ENCODE results near the gene CH25H. TPM values are rescaled to one million over a fixed set of nuclear protein-coding genes. Genes with fewer than 3 reads are reported as not detected.
"Not testable (repeated sequence)": the region's sequence is repeated elsewhere in the genome, so short reads cannot be mapped to it uniquely, and the experiment has no call there.

The CH25H gene
- total and polyA plus RNA-seq, 8 donors, result 0.32 to 1.9 (median 0.49) TPM; not detected in 1

DNA sequence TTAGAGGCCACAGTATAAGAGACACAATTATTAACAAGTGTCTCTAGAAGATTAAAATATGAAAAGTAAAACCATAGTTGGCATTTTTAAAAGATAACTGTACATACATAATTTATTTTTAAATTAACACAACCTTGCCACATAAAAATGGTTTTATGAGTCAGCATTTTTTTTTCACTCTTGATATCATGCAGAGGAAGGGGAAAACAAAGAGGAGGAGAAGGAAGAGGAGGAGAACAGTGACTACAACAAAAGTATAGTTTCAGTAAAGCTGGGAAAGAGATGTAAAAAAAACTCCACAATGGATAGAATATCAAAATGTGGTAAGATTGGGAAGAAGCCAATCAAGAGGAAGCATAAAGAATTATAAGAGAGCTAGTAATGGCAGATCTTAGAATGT is 34.0 kb downstream of the CH25H start:
- TF ChIP-seq, protein P1, sequence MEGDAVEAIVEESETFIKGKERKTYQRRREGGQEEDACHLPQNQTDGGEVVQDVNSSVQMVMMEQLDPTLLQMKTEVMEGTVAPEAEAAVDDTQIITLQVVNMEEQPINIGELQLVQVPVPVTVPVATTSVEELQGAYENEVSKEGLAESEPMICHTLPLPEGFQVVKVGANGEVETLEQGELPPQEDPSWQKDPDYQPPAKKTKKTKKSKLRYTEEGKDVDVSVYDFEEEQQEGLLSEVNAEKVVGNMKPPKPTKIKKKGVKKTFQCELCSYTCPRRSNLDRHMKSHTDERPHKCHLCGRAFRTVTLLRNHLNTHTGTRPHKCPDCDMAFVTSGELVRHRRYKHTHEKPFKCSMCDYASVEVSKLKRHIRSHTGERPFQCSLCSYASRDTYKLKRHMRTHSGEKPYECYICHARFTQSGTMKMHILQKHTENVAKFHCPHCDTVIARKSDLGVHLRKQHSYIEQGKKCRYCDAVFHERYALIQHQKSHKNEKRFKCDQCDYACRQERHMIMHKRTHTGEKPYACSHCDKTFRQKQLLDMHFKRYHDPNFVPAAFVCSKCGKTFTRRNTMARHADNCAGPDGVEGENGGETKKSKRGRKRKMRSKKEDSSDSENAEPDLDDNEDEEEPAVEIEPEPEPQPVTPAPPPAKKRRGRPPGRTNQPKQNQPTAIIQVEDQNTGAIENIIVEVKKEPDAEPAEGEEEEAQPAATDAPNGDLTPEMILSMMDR (IDR thresholded peaks at IDR 0.05), result no peak
- intact Hi-C loops (cut with DNase I), result no loop called here
- no peak overlapping the region for H3K27ac ChIP-seq

DNA sequence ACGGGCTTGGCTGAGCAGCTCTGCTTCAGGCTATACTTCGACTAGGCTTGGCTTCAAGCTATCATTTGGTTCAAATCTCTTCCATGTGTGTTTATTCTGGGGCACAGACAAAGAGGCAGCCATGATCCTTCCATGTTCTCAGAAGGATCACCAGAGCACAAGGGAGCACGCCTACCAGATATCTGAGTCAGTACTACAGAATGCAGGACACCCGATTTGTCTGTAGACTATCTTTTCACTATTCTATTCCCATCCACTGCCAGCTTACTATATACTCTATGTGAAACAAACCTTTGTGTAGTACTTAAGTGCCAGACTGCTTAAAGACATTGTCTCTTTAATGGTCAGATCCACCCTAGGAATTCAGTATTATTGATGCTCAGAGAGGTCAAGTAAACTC is 35.1 kb downstream of the CH25H start:
- TF ChIP-seq, protein P1 (IDR thresholded peaks at IDR 0.05), result no peak
- DNase-seq (no peak), FAIRE-seq (no peak), ATAC-seq (no peak)
- Histone ChIP-seq H3K27me3 (peaks cover 0 to 3% (median 0%) of the 10 kb centered on the region in 4 donors), H3K4me3 (no peak overlapping the region), H3K27ac (no peak overlapping the region), H3K36me3 (no peaks in the 10 kb centered on the region), H3K9me3 (no peaks in the 10 kb centered on the region), H3K4me1 (no peaks in the 10 kb centered on the region)
- intact Hi-C loops (cut with DNase I), result no loop called here
- WGBS, 2 donors, result 82 to 89% methylated on average over 4 of the region's 4 CpGs

More for the DNA sequence above, 34.0 kb downstream of the CH25H start:
- Histone ChIP-seq H3K4me3 (no peak overlapping the region), H3K36me3 (no peaks in the 10 kb centered on the region), H3K9me3 (no peaks in the 10 kb centered on the region), H3K4me1 (no peaks in the 10 kb centered on the region), H3K27me3 (no peaks in the 10 kb centered on the region)
- no peak for ATAC-seq
- no peak for FAIRE-seq
- DNase-seq, result no peak

DNA sequence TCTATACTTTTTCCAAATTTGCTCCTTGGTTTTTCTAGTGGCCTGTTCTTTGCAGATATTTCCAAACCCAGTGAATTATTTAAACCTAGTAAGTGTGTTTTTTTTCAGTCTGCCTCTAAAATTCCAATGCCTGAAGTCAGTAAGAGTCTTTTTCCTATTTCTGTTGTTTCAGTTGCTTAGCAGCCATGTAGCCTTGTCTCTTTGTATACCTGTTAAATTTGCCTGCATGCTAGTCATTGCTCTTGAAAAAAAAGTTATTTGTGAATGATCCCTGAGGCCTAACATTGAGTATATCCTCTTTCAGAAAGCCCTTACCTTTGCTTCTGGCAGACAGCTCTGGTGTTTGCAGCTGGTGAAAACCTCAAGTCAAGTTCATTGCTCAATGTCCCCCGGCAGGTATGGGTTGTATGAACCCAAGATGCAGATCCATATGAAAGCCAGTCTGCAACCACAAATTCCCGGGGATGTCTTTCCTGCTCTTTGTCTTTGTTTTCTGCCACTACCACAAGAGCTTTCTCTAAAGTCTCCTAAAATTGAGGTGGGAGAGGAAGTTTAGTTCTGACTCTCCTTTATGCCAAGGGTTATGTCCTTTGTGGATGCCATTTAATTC is 35.7 kb downstream of the CH25H start:
- TF ChIP-seq, protein P1 (IDR thresholded peaks at IDR 0.05), result no peak
- WGBS, 2 donors, result 85 to 94% methylated on average over 2 of the region's 2 CpGs
- H3K27ac ChIP-seq, result no peak overlapping the region
- no peaks in the 10 kb centered on the region for H3K9me3 ChIP-seq
- H3K27me3 ChIP-seq, result peaks cover 0 to 3% (median 0%) of the 10 kb centered on the region in 4 donors
- H3K36me3 ChIP-seq, result no peaks in the 10 kb centered on the region
- intact Hi-C loops (cut with DNase I), result no loop called here
- DNase-seq, result no peak
- no peak overlapping the region for H3K4me3 ChIP-seq
- FAIRE-seq, result no peak
- no peaks in the 10 kb centered on the region for H3K4me1 ChIP-seq
- ATAC-seq, result no peak

DNA sequence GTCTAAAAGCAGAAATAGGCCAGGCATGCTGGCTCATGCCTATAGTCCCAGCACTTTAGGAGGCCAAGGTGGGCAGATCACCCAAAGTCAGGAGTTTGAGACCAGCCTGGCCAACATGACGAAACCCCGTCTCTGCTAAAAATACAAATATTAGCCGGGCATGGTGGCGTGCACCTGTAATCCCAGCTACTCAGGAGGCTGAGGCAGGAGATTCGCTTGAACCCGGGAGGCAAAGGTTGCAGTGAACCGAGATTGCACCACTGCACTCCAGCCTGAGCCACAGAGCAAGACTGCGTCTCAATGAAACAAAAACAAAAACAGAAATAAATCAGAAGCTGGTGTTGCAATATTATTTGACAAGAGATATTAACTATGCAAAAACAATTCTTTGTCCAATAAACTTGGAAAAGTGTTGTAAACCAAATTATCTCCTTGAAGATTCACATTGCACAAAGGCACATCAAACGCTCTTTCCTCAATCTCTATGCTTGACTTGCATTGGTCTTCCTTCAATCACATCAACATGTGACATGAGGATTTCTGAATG is 38.7 kb downstream of the CH25H start:
- DNase-seq; H3K4me3 ChIP-seq; ATAC-seq; H3K27ac ChIP-seq; FAIRE-seq; H3K27me3 ChIP-seq; H3K4me1 ChIP-seq; H3K36me3 ChIP-seq; H3K9me3 ChIP-seq; intact Hi-C loops (cut with DNase I): not testable (repeated sequence)
- 86 to 90% methylated on average over 9 of the region's 9 CpGs for WGBS, 2 donors

DNA sequence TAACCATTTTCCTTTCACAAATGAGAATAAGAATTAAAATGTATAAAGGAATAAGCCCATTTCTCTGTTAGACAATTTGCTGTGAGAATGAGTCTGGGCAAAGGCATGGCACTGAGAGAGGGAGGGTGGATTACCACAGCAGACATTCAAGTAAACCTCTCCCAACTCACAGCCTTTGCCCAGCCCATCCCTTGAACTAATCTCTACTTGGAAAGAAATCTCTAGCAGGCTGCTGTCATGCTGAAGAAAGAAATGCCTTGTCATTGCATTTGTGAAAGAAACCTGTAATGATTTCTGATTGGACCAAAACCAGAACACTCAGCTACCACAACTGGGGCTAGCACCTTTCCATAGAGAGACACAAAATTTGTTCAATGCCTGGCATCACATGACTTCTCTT is 39.2 kb downstream of the CH25H start:
- DNase-seq, result no peak
- intact Hi-C loops (cut with DNase I), result no loop called here
- FAIRE-seq, result no peak
- Histone ChIP-seq H3K27me3 (peaks cover 0 to 3% (median 0%) of the 10 kb centered on the region in 4 donors), H3K27ac (no peak overlapping the region), H3K36me3 (no peaks in the 10 kb centered on the region), H3K9me3 (no peaks in the 10 kb centered on the region), H3K4me3 (no peak overlapping the region), H3K4me1 (no peaks in the 10 kb centered on the region)
- TF ChIP-seq, protein P1 (IDR thresholded peaks at IDR 0.05), result no peak
- peak in 1 of 4 donors; percentile 29 for ATAC-seq

Data from pancreas (tissue), 10 donors.